Measurements from ENCODE around the gene SRSF6.
"Not testable (repeated sequence)": the region's sequence is repeated elsewhere in the genome, so short reads cannot be mapped to it uniquely, and the experiment has no call there.

Gene SRSF6

GRCh38 chr20:43450841-43451799 is 6.6 kb upstream of the SRSF6 start:
- Histone ChIP-seq H3K36me3 (ENCODE audit: insufficient read depth, low read length) (no peaks in the 10 kb centered on the region), H2AFZ (ENCODE audit: low read length) (no peak overlapping the region), H3K9me2 (ENCODE audit: low read depth, low read length) (no peaks in the 10 kb centered on the region), H3K4me1 (ENCODE audit: insufficient read depth, low read length, severe bottlenecking) (no peaks in the 10 kb centered on the region), H3K27me3 (ENCODE audit: insufficient read depth, low read length) (no peaks in the 10 kb centered on the region), H3K79me2 (ENCODE audit: insufficient read depth, low read length) (no peaks in the 10 kb centered on the region), H3K4me2 (ENCODE audit: low read length) (no peak overlapping the region), H4K20me1 (ENCODE audit: insufficient read depth, low read length) (no peaks in the 10 kb centered on the region), H3K4me3 (ENCODE audit: low read depth, low read length, poor library complexity, severe bottlenecking) (no peak overlapping the region), H3K9ac (ENCODE audit: low read length) (no peak overlapping the region), H3K27ac (ENCODE audit: low read depth, low read length, poor library complexity, severe bottlenecking) (no peak overlapping the region), H3K9me3 (ENCODE audit: low read length) (no peaks in the 10 kb centered on the region), H3F3A (ENCODE audit: insufficient read depth, low read length) (no peaks in the 10 kb centered on the region)
- no peak for TF ChIP-seq CTCF (IDR thresholded peaks at IDR 0.05; ENCODE audit: low read length)

- H2AFZ ChIP-seq (ENCODE audit: low read length): no peak overlapping the region
- peaks cover 6% of the 10 kb centered on the region for H3K4me1 ChIP-seq (ENCODE audit: insufficient read depth, low read length, severe bottlenecking)
- H3F3A ChIP-seq (ENCODE audit: insufficient read depth, low read length): no peaks in the 10 kb centered on the region
- no peak overlapping the region for H3K27ac ChIP-seq (ENCODE audit: low read depth, low read length, poor library complexity, severe bottlenecking)
- H3K4me2 ChIP-seq (ENCODE audit: low read length): no peak overlapping the region
- H3K36me3 ChIP-seq (ENCODE audit: insufficient read depth, low read length): no peaks in the 10 kb centered on the region
- TF ChIP-seq CTCF (IDR thresholded peaks at IDR 0.05; ENCODE audit: low read length) (no peak), EZH2 (IDR thresholded peaks at IDR 0.05; ENCODE audit: borderline replicate concordance, low read length) (no peak)
- H3K4me3 ChIP-seq (ENCODE audit: low read depth, low read length, poor library complexity, severe bottlenecking): no peak overlapping the region
- no peak overlapping the region for H3K9ac ChIP-seq (ENCODE audit: low read length)
- H4K20me1 ChIP-seq (ENCODE audit: insufficient read depth, low read length): no peaks in the 10 kb centered on the region
- H3K9me2 ChIP-seq (ENCODE audit: low read depth, low read length): no peaks in the 10 kb centered on the region
- H3K9me3 ChIP-seq (ENCODE audit: low read length): no peaks in the 10 kb centered on the region
- no peaks in the 10 kb centered on the region for H3K27me3 ChIP-seq (ENCODE audit: insufficient read depth, low read length)
- H3K79me2 ChIP-seq (ENCODE audit: insufficient read depth, low read length): no peaks in the 10 kb centered on the region
Observed at GRCh38 chr20:43452404-43453126, 5.1 kb upstream of the SRSF6 start.

GRCh38 chr20:43456252-43456651 is 1.4 kb upstream of the SRSF6 start:
- not testable (repeated sequence) for H3K9me2 ChIP-seq (ENCODE audit: low read depth, low read length); H3K27ac ChIP-seq (ENCODE audit: low read depth, low read length, poor library complexity, severe bottlenecking); H2AFZ ChIP-seq (ENCODE audit: low read length); H3K27me3 ChIP-seq (ENCODE audit: insufficient read depth, low read length); H4K20me1 ChIP-seq (ENCODE audit: insufficient read depth, low read length); H3K9ac ChIP-seq (ENCODE audit: low read length); H3K4me3 ChIP-seq (ENCODE audit: low read depth, low read length, poor library complexity, severe bottlenecking); H3F3A ChIP-seq (ENCODE audit: insufficient read depth, low read length); H3K9me3 ChIP-seq (ENCODE audit: low read length)
- Histone ChIP-seq H3K4me2 (ENCODE audit: low read length) (0 out of 2 replicates have a peak overlapping the region, but pooled peaks have one; percentile 81), H3K4me1 (ENCODE audit: insufficient read depth, low read length, severe bottlenecking) (peaks cover 16% of the 10 kb centered on the region), H3K36me3 (ENCODE audit: insufficient read depth, low read length) (peaks cover 27% of the 10 kb centered on the region), H3K79me2 (ENCODE audit: insufficient read depth, low read length) (peaks cover 13% of the 10 kb centered on the region)
